ENCODE results near the gene ZNF529.
A peak's percentile ranks its signal among the peaks of the same experiment; 100 is the strongest.
"Not testable (repeated sequence)": the region's sequence is repeated elsewhere in the genome, so short reads cannot be mapped to it uniquely, and the experiment has no call there.

ZNF529 gene

DNA sequence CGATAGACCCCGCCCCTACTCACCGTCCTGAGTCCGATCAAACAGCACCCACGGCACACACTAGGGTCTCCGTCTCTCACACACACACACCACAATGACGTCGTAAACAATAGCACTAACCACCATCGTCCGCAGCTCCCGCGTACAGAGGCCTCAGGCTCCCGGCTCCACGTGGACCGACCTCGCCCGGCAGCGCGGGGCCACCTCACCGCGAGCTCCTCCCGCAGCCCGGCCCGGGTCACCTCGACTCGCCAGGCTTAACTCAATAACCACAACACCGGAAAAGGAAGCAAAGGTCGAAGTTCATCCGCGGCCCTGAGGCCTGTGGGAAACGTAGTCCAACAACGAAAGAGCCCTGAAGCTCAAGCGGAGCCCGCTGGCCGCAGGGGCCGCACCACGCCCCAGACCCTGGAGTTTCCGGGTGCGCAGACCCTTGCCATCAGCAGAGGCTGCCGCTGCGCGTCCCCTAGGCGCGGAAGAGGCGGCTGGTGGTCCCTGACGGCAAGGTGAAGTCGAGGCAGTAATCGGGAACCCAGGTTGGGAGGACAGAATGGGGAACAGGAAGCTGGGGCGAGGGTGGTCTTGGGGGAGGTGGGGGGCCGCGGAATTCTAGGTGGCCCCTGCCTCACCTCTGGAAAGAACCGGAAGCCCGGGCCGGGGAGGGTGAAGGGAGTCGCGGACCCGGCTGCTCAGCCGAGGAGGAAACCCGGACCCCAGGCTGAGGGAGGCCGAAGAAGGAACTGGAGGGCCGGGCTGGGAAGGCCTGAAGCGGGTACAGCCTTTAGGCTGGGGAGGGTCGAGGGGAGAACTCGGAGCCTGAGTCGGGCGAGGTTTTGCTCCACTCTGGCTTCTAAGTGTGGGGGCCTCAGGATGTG is at the start of gene ZNF529:
ZNF529 (minus strand) TSS at position 273 of the 875 bp plus-strand sequence. CDS start 946 bp downstream, outside the sequence.
- peak; percentile 98 for DNase-seq

DNA sequence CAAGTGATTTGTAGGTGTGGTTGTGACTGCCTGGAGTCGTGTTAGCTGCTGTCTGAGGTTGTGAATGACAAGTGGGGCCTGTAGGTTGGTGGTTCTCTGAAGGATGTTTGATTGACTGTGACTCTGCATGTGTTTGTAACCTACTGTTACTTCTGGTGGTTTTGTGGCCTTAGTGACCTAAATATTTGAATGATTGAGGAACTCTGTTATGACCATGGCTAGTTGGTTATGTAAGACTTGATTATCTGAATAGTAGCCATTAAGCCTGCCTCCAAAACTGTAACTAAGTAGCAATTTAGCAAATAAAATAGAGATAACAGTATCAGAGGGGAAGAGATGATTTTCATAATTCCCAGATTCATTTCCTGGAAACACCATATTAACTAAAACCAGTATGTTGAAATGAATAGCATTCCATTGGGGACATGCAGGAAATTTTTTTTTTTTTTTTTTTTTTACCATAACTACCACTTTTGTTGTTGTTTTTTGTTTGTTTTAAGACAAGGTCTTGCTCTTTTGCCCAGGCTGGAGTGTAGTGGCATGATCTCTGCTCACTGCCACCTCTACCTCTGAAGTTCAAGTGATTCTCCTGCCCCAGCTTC is 32.9 kb upstream of the ZNF529 start:
- no peak for DNase-seq

- DNase-seq, result peak; percentile 68
Measured at GRCh38 chr19:36605101-36605876, 32.2 kb upstream of the ZNF529 start, which contains the start of gene ZNF382. ZNF382 (plus strand) TSS chr19:36605313; CDS start chr19:36609915, 4,602 bp downstream.

- peak; percentile 76 for DNase-seq
Measured at GRCh38 chr19:36604656-36605100, 31.6 kb upstream of the ZNF529 start.

GRCh38 chr19:36602681-36603080 is 29.6 kb upstream of the ZNF529 start:
- not testable (repeated sequence) for DNase-seq

- DNase-seq, result no peak
Measured at GRCh38 chr19:36579255-36579654, 6.2 kb upstream of the ZNF529 start.

- peak; percentile 60 for DNase-seq
Measured at GRCh38 chr19:36577271-36577996, 4.3 kb upstream of the ZNF529 start.

- no peak for DNase-seq
Measured at GRCh38 chr19:36574741-36575140, 1.6 kb upstream of the ZNF529 start.

DNA sequence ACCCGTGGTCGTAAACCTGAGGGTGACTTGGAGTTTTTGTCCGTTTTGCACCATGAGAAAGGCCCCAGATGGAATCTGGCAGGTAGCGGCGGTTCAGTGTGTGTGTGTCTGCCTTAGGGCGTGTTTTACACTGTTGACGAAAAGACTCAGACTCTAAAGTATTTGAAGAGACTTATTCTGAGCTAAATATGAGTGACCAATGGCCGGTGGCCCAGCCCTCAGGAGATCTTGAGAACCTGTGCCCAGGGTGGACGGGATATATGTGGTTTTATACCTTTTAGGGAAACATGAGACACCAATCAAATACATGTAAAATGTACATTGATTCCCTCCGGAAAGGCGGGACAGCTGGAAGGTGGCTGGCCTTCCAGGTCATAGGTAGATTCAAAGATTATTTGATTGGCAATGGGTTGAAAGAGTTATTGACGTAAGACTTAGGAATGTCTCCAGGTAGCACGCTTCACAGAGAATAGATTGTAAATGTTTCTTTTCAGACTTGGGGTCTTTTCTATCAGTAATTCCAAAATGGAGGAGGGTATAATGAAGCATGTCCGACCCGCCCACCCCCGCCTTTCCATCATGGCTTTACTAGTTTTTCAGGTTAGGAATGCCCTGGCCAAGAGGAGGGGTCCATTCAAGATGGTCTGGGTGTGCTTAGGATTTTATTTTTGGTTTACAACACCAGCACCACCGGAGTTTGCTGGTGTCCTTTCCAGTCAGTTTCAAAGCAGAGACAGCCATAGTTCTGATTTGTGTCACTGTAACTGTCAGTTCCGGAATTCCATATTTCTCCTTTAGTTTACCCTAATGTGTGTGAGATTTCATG is 1.0 kb upstream of the ZNF529 start:
- peak; percentile 75 for DNase-seq

DNA sequence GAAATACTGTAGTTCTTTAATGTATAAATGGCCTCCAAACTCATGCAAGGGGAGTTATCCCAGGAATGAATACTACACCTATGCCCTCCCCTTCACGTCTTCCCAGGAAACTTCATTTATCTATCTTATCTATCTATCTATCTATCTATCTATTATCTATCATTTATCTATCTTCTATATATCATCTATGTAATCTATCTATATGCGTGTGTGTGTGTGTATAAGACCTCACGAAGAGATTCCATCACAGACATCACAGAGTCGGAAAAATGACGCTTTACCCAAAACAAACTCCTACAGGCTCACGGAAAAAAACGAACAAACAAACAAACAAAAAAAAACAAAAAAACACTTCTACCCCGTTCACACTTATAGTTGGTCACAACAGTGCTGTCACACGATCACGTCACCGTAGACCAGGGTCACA is 486 bp downstream of the ZNF529 start:
- no peak for DNase-seq

DNA sequence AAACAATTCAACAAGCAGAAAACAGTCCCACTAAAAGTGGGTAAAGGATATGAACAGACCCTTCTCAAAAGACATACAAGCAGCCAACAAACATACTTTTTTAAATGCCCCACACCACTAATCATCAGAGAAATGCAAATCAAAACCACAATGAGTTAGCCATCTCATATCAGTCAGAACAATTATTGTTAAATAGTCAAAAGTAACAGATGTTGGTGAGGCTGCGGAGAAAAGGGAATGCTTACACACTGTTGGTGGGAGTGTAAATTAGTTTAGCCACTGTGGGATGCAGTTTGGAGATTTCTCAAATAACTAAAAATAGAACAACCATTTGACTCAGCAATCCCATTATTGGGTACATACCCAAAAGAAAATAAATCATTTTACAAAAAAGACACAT is 8.7 kb downstream of the ZNF529 start:
- no peak for DNase-seq

- DNase-seq, result peak; percentile 65
Measured at GRCh38 chr19:36547001-36547732, 25.9 kb downstream of the ZNF529 start.

GRCh38 chr19:36528921-36529518 is 44.1 kb downstream of the ZNF529 start:
- DNase-seq, result peak; percentile 70

- DNase-seq, result peak; percentile 99
Measured at GRCh38 chr19:36528194-36528920, 44.7 kb downstream of the ZNF529 start, which contains the start of gene ZNF260. ZNF260 (minus strand) TSS chr19:36528271; CDS start chr19:36515238, 13,033 bp downstream.

GRCh38 chr19:36527873-36528193 is 45.3 kb downstream of the ZNF529 start:
- no peak for DNase-seq

DNA sequence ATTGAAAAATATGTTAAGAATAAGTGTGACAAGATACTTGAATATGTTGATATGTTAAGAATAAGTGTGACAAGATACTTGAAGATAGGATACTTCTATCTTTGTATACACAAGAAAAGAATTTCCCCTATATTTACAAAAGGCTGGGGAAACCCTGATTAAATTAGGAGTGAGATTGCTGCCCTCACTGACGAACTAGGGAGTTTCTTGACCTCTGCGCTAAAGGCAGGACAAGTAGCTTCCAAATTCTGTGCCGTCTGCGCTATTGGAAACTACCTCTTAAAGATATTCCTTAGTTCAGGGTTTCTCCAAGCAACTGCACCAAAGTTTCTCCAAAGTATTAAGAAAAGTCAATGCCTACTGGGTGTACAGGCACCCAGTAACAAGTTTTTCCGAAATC is 45.8 kb downstream of the ZNF529 start:
- DNase-seq, result peak; percentile 32

GRCh38 chr19:36526581-36526980 is 46.5 kb downstream of the ZNF529 start:
- DNase-seq, result no peak

GRCh38 chr19:36524617-36525016 is 48.5 kb downstream of the ZNF529 start:
- no peak for DNase-seq

DNA sequence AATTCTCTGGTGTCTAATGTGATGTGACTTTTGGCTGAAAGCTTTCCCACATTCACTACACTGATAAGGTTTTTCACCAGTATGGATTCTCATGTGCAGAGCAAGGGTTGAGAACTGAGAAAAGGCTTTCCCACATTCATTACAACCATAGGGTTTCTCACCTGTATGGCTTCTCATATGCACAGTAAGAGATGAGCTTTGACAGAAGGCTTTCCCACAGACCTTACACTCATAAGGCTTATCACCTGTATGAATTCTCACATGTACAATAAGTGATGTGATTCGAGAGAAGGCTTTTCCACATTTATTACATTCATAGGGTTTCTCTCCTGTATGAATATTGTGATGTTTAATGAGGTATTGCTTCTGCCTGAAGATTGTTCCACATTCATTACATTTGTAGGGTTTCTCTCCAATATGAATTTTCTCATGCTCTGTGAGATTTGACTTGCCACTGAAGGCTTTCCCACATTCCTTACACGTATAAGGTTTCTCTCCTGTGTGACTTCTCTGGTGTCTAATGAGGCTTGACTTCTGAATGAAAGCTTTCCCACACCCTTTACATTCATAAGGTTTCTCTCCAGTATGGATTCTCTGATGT is 59.0 kb downstream of the ZNF529 start:
- DNase-seq, result peak; percentile 33
